ENCODE data around the gene TRAK1. TPM values are rescaled to one million over a fixed set of nuclear protein-coding genes. Genes with fewer than 3 reads are reported as not detected.

The TRAK1 gene
- total and polyA plus RNA-seq, 4 donors, result 18.2 to 65.4 (median 32.5) TPM

- no peak for TF ChIP-seq CTCF (IDR thresholded peaks at IDR 0.05; ENCODE audit: control extremely low read depth, extremely low read depth)
- peaks cover 30 to 49% (median 36%) of the 10 kb centered on the region in 5 donors for H3K4me1 ChIP-seq (ENCODE audit: control insufficient read depth in 5 of 5, insufficient read depth in 5 of 5, low read length in 5 of 5)
- no peak overlapping the region for H3K9ac ChIP-seq (ENCODE audit: insufficient read depth in 1 of 2, low read length in 2 of 2)
- no peak overlapping the region for H3K4me3 ChIP-seq
- WGBS, 2 donors, result 98 to 100% methylated on average over 1 of the region's 1 CpG
- no peaks in the 10 kb centered on the region for H3K27me3 ChIP-seq (ENCODE audit: control insufficient read depth in 3 of 3, insufficient read depth in 3 of 3, low read length in 2 of 3)
- ATAC-seq (ENCODE audit: insufficient read depth, low FRiP score) (no peak), DNase-seq (no peak)
- peak overlapping the region; percentile 81 to 97 for H3K27ac ChIP-seq (ENCODE audit: low read depth in 1 of 2, low read length in 1 of 2)
- H3K9me3 ChIP-seq (ENCODE audit: control insufficient read depth in 4 of 4, insufficient read depth in 3 of 4, low read length in 3 of 4), result no peaks in the 10 kb centered on the region
- peaks cover 0 to 1% (median 0%) of the 10 kb centered on the region in 4 donors for H3K36me3 ChIP-seq (ENCODE audit: control insufficient read depth in 4 of 4, insufficient read depth in 4 of 4, low read length in 4 of 4)
Observed at GRCh38 chr3:42070524-42070923, 20.6 kb upstream of the TRAK1 start.

GRCh38 chr3:42071904-42072812, 19.0 kb upstream of the TRAK1 start:
- peaks cover 0 to 2% (median 0%) of the 10 kb centered on the region in 4 donors for H3K9me3 ChIP-seq (ENCODE audit: control insufficient read depth in 4 of 4, insufficient read depth in 3 of 4, low read length in 3 of 4)
- H3K27ac ChIP-seq (ENCODE audit: low read depth in 1 of 2, low read length in 1 of 2), result peak overlapping the region; percentile 81 to 97
- H3K36me3 ChIP-seq (ENCODE audit: control insufficient read depth in 4 of 4, insufficient read depth in 4 of 4, low read length in 4 of 4), result peaks cover 0 to 1% (median 0%) of the 10 kb centered on the region in 4 donors
- H3K4me3 ChIP-seq, result no peak overlapping the region
- WGBS, 2 donors, result 6 to 21% methylated on average over 17 of the region's 17 CpGs
- no peaks in the 10 kb centered on the region for H3K27me3 ChIP-seq (ENCODE audit: control insufficient read depth in 3 of 3, insufficient read depth in 3 of 3, low read length in 2 of 3)
- peaks cover 25 to 43% (median 29%) of the 10 kb centered on the region in 5 donors for H3K4me1 ChIP-seq (ENCODE audit: control insufficient read depth in 5 of 5, insufficient read depth in 5 of 5, low read length in 5 of 5)
- ATAC-seq (ENCODE audit: insufficient read depth, low FRiP score) (peak; percentile 65), DNase-seq (peak; percentile 77 to 89 (median 87))
- TF ChIP-seq CTCF (IDR thresholded peaks at IDR 0.05; ENCODE audit: control extremely low read depth, extremely low read depth), result no peak
- H3K9ac ChIP-seq (ENCODE audit: insufficient read depth in 1 of 2, low read length in 2 of 2), result peak overlapping the region in 1 of 2 donors; percentile 73

- no peak for ATAC-seq (ENCODE audit: insufficient read depth, low FRiP score)
- Histone ChIP-seq H3K9ac (ENCODE audit: insufficient read depth in 1 of 2, low read length in 2 of 2) (peak overlapping the region in 1 of 2 donors; percentile 73), H3K9me3 (ENCODE audit: control insufficient read depth in 4 of 4, insufficient read depth in 3 of 4, low read length in 3 of 4) (peaks cover 0 to 2% (median 0%) of the 10 kb centered on the region in 4 donors), H3K4me1 (ENCODE audit: control insufficient read depth in 5 of 5, insufficient read depth in 5 of 5, low read length in 5 of 5) (peaks cover 20 to 43% (median 27%) of the 10 kb centered on the region in 5 donors), H3K36me3 (ENCODE audit: control insufficient read depth in 4 of 4, insufficient read depth in 4 of 4, low read length in 4 of 4) (peaks cover 0 to 1% (median 0%) of the 10 kb centered on the region in 4 donors), H3K27ac (ENCODE audit: low read depth in 1 of 2, low read length in 1 of 2) (peak overlapping the region; percentile 79 to 81), H3K27me3 (ENCODE audit: control insufficient read depth in 3 of 3, insufficient read depth in 3 of 3, low read length in 2 of 3) (no peaks in the 10 kb centered on the region), H3K4me3 (no peak overlapping the region)
- 31 to 46% methylated on average over 7 of the region's 7 CpGs for WGBS, 2 donors
- no peak for TF ChIP-seq CTCF (IDR thresholded peaks at IDR 0.05; ENCODE audit: control extremely low read depth, extremely low read depth)
- DNase-seq, result peak; percentile 56 to 89 (median 87)
Observed at GRCh38 chr3:42072831-42073301, 18.3 kb upstream of the TRAK1 start.

All from lung (tissue), 12 donors.